HG03060 (cell line): Measurements from ENCODE around the gene LIFR.
"Not testable (repeated sequence)": the region's sequence is repeated elsewhere in the genome, so short reads cannot be mapped to it uniquely, and the experiment has no call there.

Experiments used
- ATAC-seq: cut with Tn5 transposase; IDR thresholded peaks from one replicate; pipeline ENCODE4 v1.9.1; 2021; ENCODE audit warnings: low read depth, moderate number of reproducible peaks; ENCODE audit not compliant: unreplicated experiment

The LIFR gene

DNA sequence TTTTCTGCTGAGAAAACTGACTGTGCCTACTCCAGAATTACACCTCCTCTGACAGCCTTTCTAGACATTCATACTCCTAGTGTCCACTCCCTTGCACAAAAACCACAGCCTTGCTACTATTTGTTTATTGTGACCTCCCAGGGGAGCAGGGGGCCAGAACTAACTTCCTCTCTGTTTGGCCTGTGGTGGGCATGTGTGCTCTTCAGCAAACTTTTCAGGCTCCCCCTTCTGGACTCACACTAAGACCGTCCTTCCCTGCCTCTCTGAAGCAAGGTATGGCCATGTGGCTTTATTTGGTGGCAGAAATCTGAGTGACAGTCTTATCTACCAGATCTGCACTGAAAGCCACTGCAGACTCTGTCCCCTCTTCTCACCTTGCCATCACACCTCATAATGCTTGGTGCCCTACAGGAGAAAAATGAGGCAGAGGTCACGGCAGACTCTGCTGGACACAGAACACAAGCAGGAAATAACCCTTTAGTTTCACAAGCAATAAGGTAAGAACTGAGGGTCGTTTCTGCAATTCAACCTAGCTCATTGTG is 28.2 kb downstream of the LIFR start:
- no peak for ATAC-seq

DNA sequence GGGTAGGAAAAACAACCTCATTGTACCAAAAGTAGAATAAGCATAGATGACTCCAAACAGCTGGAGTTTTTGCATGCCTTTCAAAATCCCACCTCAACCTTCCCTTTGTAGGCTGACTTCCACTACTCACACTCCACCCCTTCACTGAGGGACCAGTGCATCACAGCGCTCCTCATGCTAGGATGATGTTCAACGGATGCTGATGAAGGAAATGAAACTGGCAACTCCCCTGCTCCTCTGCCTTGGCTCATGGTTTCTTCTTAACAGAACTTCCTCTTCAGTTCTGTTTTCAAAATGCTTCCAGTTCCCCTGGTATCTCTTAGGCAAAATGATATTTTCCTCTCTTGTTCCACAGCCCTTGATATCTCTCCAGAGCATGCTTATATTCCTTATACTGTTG is 29.0 kb downstream of the LIFR start:
- ATAC-seq = no peak

DNA sequence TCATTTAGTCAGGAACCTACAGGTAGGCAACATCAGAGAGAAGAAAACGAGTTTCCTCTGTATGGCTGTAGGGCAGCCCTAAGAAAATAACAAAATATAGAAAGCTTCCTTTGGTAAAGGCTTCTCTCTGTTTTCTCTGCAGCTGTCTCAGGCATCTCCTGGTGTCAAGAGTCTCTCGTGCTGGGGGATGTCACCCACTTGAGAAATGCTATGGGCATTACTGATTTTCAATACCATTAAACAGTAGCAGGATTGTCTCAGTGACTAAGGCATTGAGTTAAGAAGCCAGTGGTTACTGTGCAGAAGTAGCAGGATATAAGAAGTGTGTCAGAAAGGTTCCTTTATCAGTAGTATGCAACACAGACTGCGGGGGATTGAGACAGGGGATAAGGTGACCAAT is 32.4 kb downstream of the LIFR start:
- ATAC-seq = no peak

DNA sequence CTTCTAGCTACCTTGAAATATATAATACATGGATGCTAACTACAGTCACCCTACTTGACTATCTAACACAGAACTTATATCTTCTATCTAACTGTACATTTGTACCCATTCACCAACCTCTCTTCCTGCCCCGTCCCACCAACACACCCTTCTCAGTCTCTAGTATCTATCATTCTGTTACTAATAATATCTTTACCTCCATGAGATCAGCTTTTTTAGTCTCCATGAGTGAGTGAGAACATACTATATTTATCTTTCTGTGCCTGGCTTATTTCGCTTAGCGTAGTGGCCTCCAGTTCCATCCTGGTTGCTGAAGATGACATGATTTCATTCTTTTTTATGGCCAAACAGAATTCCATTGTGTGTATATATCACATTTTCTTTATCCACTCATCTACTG is 37.0 kb downstream of the LIFR start:
- ATAC-seq = no peak

DNA sequence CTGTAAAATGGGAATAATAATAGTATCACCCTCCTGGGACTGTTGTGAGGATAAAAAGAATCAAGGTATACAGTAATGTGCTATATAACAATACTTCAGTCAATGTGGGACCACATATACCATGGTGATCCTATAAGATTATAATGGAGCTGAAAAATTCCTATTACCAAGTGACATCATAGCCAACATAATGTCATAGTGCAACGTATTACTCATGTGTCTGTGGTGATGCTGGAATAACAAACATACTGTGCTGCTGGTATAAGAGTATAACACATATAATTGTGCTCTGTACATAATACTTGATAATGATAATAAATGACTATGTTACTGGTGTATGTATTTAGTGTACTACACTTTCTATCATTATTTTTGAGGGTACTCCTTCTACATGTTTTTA is 38.1 kb downstream of the LIFR start:
- no peak for ATAC-seq

DNA sequence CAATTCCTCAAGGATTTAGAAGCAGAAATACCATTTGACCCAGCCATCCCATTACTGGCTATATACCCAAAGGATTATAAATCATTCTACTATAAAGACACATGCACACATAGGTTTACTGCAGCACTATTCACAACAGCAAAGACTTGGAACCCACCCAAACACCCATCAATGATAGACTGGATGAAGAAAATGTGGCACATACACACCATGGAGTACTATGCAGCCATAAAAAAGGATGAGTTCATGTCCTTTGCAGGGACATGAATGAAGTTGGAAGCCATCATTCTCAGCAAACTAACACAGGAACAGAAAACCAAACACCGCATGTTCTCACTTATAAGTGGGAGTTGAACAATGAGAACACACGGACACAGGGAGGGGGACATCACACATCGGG is 39.8 kb downstream of the LIFR start:
- ATAC-seq = not testable (repeated sequence)

DNA sequence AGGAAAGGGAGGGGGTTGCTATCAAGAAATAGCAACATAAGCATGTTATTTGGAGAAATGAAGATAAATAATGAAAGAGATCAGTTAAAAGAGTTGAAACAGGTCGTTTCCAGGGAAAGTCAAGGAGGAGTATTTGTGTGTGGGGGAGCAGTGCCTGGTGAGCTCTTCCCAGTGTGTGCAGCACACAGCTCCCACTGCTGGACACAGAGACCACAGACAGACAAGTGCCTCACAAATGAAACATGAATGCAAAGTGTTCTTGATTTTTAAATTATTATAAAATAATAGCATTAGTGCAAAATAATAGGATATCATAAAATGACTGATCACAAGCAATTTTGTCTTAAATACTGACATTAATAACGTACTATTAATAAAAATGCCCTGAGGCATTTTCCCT is 40.8 kb downstream of the LIFR start:
- no peak for ATAC-seq

DNA sequence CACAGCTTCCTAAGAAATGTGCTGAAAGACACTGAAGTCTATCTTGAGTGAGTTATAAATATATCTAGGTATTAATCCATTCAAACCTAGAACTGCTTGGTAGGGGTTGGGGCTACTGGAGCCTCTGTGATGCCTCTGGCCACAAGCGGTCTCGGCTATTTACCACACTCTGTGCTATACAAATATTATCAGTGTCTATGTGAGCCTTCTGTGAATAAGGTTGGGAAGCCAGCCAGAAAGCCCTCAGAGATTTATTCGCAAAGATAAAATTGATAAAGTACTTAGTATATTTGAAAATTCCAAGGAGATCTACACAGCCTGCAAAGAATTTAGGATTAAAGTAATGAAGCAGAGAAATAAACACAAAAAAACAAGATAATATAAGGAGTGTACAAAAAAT is 41.4 kb downstream of the LIFR start:
- ATAC-seq = no peak

DNA sequence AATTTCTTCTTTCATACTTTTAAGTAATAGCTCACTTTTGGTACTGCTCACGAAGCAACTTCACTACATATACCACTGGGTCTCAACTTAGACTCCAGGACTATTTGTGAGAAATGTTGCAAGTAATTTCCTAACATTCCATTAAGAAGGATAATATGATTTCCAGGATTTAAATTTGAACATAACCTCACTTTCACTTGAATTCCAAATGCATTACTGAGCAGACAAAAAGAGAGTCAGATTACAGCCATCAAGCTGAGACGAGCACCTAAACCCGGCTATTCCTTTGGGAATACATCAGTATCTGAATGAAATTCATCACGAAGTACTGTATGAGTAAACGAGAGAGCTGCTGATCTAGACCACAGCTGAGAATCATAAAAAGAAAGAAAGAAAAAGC is 47.3 kb downstream of the LIFR start:
- no peak for ATAC-seq

DNA sequence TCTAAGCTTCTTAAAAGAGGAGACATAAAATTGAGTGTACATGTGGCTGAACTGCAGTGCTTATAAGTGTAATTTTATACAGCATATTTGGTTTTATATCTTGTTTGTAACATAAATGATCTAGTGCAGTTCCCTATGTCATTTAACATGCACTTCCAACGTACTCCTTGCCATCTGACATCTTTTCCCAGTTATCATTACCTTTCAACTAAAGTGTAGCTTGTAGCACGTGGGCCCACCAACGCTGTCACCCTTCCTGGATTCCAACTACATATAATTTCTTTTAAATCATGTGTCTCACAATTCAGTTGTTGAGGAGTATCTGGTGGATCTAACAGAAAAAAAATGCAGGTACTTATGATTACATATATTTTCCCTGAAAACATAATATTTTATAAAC is 50.1 kb downstream of the LIFR start:
- no peak for ATAC-seq

DNA sequence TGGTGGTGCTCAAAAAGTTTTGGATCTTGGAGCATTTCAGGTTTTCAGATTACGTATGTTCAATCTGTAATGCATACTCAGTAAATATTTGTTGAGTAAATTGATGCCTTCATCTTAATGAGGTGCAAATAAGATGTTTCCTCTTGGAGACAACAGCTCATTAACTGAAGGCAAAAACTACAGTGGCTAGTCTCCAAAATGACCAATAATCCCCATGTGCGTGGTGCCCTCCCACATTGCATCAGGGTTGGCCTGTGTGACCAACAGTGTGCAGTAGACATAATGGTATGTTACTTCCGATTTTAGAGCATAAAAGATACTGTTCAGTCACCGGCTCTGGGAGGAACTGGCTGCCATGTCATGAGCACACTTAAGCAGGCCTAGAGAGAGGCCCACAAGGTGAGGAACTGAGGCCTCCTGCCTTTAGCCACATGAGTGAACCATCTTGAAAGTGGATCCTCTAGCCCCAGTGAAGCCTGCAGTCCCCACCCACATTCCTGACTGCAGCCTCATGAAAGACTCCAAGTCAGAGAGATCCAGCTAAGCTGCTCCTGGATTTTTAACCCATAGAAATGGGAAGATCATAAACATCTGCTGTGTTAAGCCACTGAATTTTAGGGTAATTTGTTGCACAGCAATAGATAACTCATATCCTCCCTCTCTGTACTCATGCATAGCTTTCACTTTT is 55.7 kb downstream of the LIFR start:
- no peak for ATAC-seq

DNA sequence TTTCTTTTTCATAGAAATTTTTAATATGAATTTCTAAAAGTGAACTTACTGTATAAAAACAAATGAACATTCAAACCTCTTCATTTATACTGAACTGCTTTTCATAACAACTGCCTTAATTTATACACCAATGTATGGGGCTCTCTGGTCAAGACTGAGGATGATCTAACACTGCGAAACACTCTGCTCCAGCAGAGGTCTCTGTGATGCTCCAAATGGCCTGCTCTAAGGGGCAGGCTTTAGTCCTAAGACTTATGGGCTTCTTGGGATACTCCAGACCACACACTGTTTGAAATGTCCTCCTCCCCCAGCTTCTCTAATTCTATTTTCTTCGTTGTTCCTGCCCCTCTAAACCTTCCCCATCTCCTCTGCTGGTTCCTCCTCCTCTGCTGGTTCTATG is 58.5 kb downstream of the LIFR start:
- no peak for ATAC-seq

DNA sequence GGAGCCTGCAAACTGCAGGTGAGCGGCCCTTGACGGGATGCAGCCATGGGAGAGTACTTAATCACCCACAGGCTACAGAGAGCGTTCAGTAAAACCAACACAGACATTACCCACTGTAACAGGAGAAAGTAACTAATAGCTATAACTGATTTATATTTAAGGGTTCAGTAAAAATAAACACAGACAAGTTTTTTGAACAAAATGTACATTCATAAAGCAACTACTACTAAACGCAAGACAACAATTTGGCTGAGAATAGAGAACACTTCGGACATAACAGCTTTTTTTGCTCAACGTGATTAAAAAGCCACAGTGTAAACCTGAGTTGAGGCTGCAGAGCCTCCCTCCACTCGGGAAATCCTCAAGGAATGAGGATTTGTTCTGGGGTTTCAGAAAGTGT is 61.7 kb downstream of the LIFR start:
- ATAC-seq = no peak

DNA sequence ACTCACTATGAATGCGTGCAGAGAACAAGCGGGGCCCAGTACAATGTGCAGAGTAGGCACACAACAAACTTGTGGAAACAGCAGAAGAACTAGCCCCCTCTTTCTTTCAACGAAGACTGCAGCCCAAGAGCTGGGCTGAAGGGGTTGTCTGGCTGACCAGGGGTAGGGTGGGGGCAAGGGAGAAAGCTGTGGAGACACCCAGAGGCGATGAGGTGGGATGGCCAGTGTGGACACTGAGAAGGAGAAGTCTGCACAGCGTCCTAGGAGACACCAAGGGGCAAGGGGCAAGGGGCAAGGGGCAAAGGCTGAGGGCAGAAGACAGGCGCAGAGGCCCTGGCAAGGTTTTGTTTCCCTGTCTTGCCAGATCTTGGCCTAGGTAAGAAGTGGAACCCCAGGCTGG is 62.3 kb downstream of the LIFR start:
- ATAC-seq = no peak

DNA sequence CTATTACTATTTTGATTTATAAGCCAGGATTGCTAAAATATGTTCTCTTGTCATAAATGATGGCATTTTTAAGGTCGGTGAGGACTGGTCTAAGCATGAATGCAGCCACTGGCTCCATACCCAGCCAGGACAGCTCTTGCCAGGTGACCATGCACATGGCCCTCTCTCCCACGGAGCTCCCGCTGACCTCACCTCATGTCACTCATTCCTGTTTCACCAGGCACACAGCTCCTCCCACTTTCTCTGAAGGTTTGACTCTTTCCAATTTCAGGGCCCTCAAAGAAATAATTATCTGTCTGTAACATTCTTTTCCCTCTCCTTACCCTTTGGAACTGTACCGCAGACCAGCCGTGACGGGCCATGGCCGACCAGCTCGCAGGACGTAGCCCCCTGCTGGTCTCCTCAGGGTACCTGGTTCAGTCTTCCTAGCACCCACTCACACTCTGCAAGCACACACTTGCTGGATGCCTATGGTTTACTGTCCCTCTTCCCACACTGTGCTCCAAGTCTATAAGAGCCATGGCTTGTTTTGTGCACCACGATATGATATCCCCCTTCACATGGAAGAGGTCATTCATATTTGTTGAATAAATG is 72.5 kb downstream of the LIFR start:
- ATAC-seq = no peak

DNA sequence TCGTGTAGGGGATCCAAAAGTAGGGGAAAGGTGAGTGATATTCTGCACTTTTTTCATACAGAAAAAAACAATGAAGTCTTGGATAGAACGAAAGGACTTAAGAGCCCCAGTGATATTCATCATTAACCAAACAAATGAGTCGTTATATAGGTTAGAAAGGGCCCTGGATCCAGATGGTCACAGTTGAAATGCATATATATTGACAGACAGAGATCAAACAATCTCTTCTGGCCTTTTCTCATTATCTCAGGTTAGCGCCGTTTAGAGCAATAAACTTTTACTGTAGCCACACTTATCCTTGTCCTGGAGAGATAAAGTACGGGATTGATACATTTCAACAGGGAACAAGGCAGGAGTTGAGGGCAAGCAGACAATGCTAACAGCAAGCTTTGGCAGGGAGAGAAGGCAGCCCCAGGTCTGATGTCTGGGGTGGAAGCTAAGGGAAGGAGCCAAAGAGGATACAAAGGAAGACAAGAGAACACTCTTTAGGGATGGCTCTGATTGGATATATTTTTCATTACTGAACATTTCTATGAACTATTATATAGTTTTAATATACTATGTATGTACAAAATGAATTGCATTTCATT is 77.0 kb downstream of the LIFR start:
- ATAC-seq = no peak

DNA sequence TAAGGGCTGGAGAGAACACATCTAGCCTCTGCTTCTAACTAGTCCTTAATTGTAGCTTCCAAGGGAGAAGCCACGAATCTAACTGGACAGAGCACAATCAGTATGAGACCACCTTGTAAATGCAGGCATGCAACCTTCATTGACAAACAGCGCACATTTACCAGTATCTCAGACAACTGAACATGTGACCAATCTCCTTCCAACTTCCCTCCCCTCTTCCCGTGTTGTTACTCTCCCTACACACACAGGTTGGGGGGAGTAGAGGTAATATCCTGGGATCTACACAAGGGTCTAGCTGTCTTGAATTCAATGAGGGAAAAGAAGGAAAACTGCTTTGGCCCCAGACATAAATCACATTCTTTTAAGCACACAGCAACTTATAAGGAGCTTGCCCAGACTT is 77.6 kb downstream of the LIFR start:
- no peak for ATAC-seq

DNA sequence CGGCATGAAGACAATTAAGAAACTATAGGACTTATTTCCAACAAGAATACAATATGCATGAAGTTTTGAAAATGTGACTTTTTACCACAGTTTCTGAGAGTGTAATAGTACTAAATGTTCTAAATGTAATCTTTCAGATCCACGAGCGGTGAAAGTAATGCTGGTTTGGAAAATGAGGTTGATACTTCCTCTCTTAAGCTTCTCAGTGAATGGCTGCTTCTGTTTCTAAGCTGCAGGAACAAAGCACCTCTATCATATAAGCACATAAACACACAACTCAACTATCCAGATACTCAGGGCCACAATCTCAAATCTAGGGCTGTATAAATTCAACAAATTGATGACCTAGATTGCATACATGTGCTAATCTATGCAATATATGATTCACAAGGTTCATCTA is 78.3 kb downstream of the LIFR start:
- no peak for ATAC-seq

DNA sequence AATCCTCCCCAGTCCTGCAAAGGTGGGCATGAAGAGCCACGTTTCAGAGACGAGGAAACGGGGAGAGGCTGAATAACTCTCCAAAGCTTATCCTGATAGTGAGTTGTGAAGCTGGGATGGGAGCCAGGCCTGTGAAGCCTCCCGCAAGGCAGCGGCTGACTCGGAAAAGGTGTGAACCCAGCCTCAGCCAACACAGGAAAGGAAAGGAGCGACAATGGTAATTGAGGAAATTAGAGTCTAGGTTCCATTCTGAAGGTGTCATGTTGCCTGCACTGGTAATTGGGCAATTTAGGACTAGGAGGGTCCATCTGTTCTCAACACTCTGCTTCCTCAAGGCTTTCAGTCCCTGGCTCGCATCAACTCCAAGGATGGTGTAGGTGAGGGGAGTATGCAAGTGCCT is 83.4 kb downstream of the LIFR start:
- no peak for ATAC-seq

DNA sequence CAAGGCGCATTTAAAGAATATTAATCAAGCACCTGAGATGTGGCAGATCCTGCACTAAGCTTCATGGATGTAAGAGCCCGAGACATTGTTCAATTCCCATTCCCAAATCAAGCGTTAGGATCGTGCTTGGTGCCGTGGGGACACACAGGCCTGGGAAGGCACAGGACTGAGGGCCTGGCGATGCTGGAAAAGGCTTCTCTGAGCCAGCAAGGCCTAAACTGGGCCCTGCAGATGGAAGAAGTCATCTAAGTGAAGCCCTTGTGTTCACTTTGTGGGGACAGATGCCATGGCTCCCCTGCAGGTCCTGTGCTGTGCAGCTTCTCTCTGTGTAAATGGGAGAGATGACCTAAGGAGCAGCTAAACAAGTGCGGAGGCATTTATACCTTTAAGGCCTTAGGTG is 83.9 kb downstream of the LIFR start:
- no peak for ATAC-seq

DNA sequence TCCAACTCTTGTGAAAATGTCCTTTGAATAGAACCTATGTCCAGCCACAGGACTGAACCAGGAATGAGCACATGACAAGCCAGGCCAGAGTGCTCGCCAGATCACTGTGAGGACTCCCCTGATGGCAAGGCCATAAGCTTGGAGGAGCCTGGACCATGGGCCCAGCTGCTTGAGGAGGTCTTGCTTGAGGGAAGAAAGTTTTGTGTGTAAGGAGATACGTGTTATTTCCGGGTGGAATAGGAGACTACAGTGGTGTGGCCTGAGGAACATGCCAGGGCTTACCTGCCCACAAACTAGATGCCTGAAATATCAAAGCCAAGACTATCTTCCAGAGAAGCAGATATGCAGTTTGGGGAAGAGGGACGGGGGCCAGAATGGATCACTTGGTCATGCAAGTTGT is 84.7 kb downstream of the LIFR start:
- no peak for ATAC-seq

DNA sequence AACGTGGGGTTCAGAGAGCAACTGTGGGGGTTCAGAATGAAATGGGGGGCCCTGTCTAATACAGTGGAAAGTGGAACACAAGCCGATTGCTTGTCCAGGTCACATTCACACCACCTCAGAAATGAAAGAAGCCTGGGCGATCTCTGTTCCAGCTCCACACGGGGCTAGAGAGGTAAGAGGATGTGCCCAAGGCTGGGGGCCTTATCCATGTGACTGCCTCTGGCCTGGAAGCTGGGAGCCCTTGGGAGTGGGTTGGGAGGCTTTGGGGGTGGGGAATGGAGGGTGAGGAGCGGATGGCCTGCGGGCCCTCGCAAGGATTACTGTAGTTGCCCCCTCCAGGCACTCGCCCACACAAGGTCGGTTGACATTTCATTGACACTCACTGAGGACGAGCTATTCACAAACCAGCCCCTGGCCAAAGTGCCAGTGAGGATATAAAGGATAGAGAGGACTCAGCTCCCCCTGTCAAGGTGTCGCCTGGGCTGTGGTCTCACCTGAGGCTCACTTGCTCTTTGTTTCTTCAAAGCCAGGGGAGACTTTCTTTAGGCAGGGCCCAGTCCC is 86.7 kb downstream of the LIFR start:
- no peak for ATAC-seq
